Thyroid gland (tissue), 4 donors: ENCODE data around the gene PNKP.

Experiments used
- POLR2A ChIP-seq, 2 donors: fragments of 450-650 bp; IDR thresholded peaks; one replicate each; pipeline ENCODE4 v1.6.1; 2017; ENCODE audit warnings: antibody characterized with exemption in 2 of 2, mild to moderate bottlenecking in 2 of 2, moderate library complexity in 1 of 2
- TF ChIP-seq, protein P1 (sequence below), 6 experiments: fragments of 200-600 bp in 3 of 6; fragments of 450-650 bp in 3 of 6; sonication (generic) in 3 of 6; IDR thresholded peaks; one replicate each; pipeline ENCODE4 v1.5.1; 2016 to 2019; ENCODE audit warnings: antibody characterized with exemption in 6 of 6, mild to moderate bottlenecking in 2 of 6, inconsistent platforms in 1 of 6, moderate library complexity in 1 of 6

- TF ChIP-seq, protein P1, sequence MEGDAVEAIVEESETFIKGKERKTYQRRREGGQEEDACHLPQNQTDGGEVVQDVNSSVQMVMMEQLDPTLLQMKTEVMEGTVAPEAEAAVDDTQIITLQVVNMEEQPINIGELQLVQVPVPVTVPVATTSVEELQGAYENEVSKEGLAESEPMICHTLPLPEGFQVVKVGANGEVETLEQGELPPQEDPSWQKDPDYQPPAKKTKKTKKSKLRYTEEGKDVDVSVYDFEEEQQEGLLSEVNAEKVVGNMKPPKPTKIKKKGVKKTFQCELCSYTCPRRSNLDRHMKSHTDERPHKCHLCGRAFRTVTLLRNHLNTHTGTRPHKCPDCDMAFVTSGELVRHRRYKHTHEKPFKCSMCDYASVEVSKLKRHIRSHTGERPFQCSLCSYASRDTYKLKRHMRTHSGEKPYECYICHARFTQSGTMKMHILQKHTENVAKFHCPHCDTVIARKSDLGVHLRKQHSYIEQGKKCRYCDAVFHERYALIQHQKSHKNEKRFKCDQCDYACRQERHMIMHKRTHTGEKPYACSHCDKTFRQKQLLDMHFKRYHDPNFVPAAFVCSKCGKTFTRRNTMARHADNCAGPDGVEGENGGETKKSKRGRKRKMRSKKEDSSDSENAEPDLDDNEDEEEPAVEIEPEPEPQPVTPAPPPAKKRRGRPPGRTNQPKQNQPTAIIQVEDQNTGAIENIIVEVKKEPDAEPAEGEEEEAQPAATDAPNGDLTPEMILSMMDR (IDR thresholded peaks at IDR 0.05), result no peak
- no peak for TF ChIP-seq POLR2A (IDR thresholded peaks at IDR 0.05)
Measured at GRCh38 chr19:49856574-49857021, 10.8 kb downstream of the PNKP start.
